ENCODE results near the gene ATP2B3.

DNA sequence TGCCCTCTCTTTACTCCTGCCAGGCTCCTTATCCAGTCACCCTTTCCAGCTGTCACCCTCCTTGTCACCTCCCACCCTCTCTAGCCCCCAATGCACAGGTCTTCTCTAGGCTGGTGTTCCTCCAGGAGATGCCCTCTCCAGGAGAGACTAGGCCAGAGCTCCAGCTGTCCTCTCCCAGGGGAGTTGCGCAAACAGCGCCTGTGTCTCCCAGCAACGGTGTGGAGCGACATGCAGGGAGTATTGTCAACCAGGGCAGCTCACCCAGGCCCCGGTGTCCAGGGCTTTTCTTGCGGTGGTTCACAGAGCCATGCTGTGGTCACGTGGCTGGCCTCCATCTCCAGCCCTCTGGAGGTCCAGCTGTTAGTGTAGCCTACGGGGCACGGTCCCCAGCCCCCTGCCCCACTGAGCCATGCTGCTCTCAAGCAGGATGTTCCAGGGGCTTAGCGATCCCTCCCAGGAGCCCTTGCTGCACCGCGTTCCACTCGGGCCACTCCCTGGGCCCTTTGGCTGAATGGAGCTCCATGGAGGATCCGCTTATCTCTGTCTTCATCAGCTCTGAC, 46.7 kb downstream of the ATP2B3 start:
- TF ChIP-seq POLR2AphosphoS5 (IDR thresholded peaks at IDR 0.05; ENCODE audit: low read depth, low read length) (no peak), REST (IDR thresholded peaks at IDR 0.05; ENCODE audit: insufficient read depth in 1 of 2, low read depth in 2 of 2, low read length in 1 of 2) (no peak), SIN3A (IDR thresholded peaks at IDR 0.05; ENCODE audit: borderline replicate concordance, insufficient read depth, low read depth, low read length) (no peak), TCF7L2 (IDR thresholded peaks at IDR 0.05; ENCODE audit: low read depth, low read length) (no peak)
- TF ChIP-seq, protein P1, sequence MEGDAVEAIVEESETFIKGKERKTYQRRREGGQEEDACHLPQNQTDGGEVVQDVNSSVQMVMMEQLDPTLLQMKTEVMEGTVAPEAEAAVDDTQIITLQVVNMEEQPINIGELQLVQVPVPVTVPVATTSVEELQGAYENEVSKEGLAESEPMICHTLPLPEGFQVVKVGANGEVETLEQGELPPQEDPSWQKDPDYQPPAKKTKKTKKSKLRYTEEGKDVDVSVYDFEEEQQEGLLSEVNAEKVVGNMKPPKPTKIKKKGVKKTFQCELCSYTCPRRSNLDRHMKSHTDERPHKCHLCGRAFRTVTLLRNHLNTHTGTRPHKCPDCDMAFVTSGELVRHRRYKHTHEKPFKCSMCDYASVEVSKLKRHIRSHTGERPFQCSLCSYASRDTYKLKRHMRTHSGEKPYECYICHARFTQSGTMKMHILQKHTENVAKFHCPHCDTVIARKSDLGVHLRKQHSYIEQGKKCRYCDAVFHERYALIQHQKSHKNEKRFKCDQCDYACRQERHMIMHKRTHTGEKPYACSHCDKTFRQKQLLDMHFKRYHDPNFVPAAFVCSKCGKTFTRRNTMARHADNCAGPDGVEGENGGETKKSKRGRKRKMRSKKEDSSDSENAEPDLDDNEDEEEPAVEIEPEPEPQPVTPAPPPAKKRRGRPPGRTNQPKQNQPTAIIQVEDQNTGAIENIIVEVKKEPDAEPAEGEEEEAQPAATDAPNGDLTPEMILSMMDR (IDR thresholded peaks at IDR 0.05): no peak

Measured in Panc1 (cell line).